Naive B cell (primary cell): Measurements from ENCODE around the gene RPL28. TPM values are rescaled to one million over a fixed set of nuclear protein-coding genes. Genes with fewer than 3 reads are reported as not detected.

Experiments used
- ATAC-seq, 2 donors: fragments of 150-1000 bp; cut with Tn5 transposase; 2 replicates each; pipeline ENCODE4 v1.10.0; 2021; ENCODE audit warnings: low read depth in 2 of 2, mild to moderate bottlenecking in 2 of 2, moderate library complexity in 2 of 2
- DNase-seq: peaks from one replicate; pipeline ENCODE4 v3.0.0; 2022
- H3K27ac Mint-ChIP-seq, 6 donors: one replicate each; pipeline ENCODE4 v1.8.0; 2020 to 2022; ENCODE audit warnings: mild to moderate bottlenecking in 6 of 6, mixed read lengths in 6 of 6, moderate library complexity in 5 of 6, inconsistent platforms in 2 of 6
- H3K27me3 Mint-ChIP-seq, 3 donors: one replicate each; pipeline ENCODE4 v1.8.0; 2021 to 2022; ENCODE audit warnings: mixed read lengths in 3 of 3, mild to moderate bottlenecking in 1 of 3
- H3K36me3 Mint-ChIP-seq, 2 donors: one replicate each; pipeline ENCODE4 v1.8.0; 2020 to 2022; ENCODE audit warnings: mixed read lengths in 2 of 2, inconsistent platforms in 1 of 2, mild to moderate bottlenecking in 1 of 2
- H3K4me1 Mint-ChIP-seq, 3 donors: one replicate each; pipeline ENCODE4 v1.8.0; 2020 to 2022; ENCODE audit warnings: mixed read lengths in 3 of 3, inconsistent platforms in 1 of 3, mild to moderate bottlenecking in 1 of 3, moderate library complexity in 1 of 3
- H3K4me3 Mint-ChIP-seq, 8 donors: one replicate each; pipeline ENCODE4 v1.8.0; 2020 to 2022; ENCODE audit warnings: mild to moderate bottlenecking in 8 of 8, mixed read lengths in 8 of 8, moderate library complexity in 8 of 8, inconsistent platforms in 2 of 8
- H3K9me3 Mint-ChIP-seq, 7 donors: one replicate each; pipeline ENCODE4 v1.8.0; 2020 to 2022; ENCODE audit warnings: mixed read lengths in 7 of 7, mild to moderate bottlenecking in 5 of 7, inconsistent platforms in 2 of 7, moderate library complexity in 1 of 7
- polyA plus RNA-seq, 6 donors: library from polyadenylated mRNA; unstranded; fragments of 300-500 nt; fragmentation: Illumina TruSeq; gene quantifications; one replicate each; pipeline ENCODE4 v1.2.3, GENCODE V29; 2021; ENCODE audit warnings: low read depth in 6 of 6

Gene RPL28
- polyA plus RNA-seq, 6 donors from 2014 or later: 229 to 734 (median 601) TPM

DNA sequence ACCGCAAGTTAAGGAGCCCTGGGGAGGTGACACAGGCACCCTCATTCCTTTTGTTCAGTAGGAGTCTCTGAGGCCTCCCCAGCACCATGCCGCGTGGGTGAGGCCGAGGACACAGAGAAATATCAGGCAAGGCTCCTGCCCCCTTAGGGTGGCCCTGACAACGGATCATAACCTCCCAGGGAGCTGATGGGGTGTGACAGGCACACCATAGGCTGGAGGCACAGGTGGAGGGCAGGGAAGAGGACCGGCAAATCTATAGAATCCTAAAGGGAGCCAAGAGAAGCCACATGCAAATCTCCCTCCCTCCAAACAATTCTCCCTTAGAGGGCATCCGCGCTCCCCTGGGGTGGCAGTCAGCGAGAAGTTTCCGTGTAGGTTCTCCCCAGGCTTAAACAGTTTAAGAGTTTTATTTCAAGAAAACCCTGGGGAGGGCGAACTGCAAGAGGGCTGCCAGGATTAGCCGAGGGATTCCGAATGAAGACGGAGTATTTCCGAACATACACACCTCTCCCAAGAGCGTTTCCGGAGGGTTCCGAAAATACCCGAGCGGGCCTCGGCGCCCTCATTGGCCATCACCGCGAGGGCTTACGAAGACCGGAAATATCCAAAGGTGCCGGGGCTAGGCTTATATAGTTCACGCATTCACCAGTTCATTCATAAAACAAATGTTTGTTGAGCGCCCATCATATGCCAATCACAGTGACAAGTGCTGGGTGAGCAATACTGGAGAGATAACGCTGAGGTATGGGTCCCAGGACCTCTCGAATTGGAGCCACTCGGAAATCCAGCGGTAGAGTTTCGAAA is 610 bp upstream of the RPL28 start:
- Mint-ChIP-seq H3K4me1 (peaks cover 44 to 74% (median 68%) of the 10 kb centered on the region in 3 donors), H3K27me3 (no peaks in the 10 kb centered on the region), H3K27ac (peak overlapping the region; percentile 99 to 100 (median 100)), H3K4me3 (peak overlapping the region; percentile 91 to 100 (median 100)), H3K9me3 (peaks cover 0 to 5% (median 0%) of the 10 kb centered on the region in 7 donors), H3K36me3 (peaks cover 0 to 4% of the 10 kb centered on the region in 2 donors)
- peak; percentile 67 to 68 for ATAC-seq
- DNase-seq: peak; percentile 88

DNA sequence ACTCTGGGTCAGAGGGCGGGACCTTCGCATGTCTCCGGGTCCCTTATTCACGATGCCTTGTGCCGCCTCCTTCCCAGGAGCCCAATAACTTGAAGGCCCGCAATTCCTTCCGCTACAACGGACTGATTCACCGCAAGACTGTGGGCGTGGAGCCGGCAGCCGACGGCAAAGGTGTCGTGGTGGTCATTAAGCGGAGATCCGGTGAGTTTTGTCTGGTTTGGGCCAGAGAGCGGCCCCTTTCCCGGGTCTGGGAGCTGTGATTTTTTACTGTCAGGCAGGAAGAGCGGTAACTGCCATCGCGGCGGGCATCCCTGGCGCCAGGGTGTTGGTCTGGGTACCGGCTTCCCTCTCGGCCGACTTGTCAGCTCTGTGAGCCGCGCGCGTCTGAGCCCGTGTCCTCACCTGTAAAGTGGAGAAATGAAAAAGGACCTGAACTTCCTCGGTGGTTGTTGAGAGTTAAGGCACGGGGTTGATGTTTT is 800 bp downstream of the RPL28 start:
- no peaks in the 10 kb centered on the region for H3K27me3 Mint-ChIP-seq
- ATAC-seq: no peak
- peaks cover 0 to 5% (median 0%) of the 10 kb centered on the region in 7 donors for H3K9me3 Mint-ChIP-seq
- peak; percentile 47 for DNase-seq
- H3K4me3 Mint-ChIP-seq: peak overlapping the region; percentile 91 to 100 (median 100)
- H3K27ac Mint-ChIP-seq: peak overlapping the region; percentile 99 to 100 (median 100)
- H3K4me1 Mint-ChIP-seq: peaks cover 50 to 82% (median 74%) of the 10 kb centered on the region in 3 donors
- H3K36me3 Mint-ChIP-seq: peaks cover 0 to 9% of the 10 kb centered on the region in 2 donors

GRCh38 chr19:55387736-55388497 is 2.2 kb downstream of the RPL28 start:
- H3K27ac Mint-ChIP-seq: peak overlapping the region in 4 of 6 donors; percentile 22 to 99 (median 54)
- H3K4me1 Mint-ChIP-seq: peaks cover 44 to 76% (median 62%) of the 10 kb centered on the region in 3 donors
- no peaks in the 10 kb centered on the region for H3K27me3 Mint-ChIP-seq
- H3K4me3 Mint-ChIP-seq: peak overlapping the region; percentile 47 to 100 (median 100)
- DNase-seq (no peak), ATAC-seq (no peak)
- H3K36me3 Mint-ChIP-seq: peaks cover 0 to 9% of the 10 kb centered on the region in 2 donors
- peaks cover 0 to 5% (median 0%) of the 10 kb centered on the region in 7 donors for H3K9me3 Mint-ChIP-seq

DNA sequence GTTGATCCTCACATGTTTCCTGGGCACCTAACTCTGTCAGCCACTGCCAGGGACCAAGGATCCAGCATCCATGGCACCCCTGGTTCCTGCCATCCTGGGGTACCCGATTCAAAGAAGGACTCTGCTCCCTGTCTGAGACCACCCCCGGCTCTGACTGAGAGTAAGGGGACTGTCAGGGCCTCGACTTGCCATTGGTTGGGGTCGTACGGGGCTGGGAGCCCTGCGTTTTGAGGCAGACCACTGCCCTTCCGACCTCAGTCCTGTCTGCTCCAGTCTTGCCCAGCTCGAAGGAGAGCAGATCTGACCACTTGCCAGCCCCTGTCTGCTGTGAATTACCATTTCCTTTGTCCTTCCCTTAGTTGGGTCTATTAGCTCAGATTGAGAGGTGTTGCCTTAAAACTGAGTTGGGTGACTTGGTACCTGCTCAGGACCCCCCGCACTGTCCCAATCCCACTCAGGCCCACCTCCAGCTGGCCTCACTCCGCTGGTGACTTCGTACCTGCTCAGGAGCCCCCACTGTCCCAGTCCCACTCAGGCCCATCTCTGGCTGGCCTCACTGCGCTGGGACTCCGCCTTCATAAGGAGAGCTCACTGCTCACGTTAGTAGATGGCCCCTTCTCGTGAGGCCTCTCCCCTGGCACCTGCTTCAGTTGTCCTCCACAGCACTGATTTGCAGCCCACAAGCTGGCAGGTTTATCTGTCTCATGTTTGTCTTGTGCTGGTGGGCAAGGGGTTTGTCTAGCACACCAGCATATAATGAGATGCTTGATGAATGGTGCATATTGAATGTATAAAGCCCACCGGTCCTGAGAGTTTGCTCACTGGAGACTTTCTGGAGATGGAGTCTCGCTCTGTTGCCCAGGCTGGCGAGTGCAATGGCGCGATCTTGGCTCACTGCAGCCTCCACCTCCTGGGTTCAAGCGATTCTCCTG is 3.9 kb downstream of the RPL28 start:
- Mint-ChIP-seq H3K36me3 (peaks cover 0 to 9% of the 10 kb centered on the region in 2 donors), H3K27me3 (no peaks in the 10 kb centered on the region)

GRCh38 chr19:55390461-55390880 is 4.7 kb downstream of the RPL28 start:
- Mint-ChIP-seq H3K27me3 (no peaks in the 10 kb centered on the region), H3K4me3 (peak overlapping the region in 2 of 8 donors; percentile 21 to 78), H3K9me3 (peaks cover 0 to 5% (median 0%) of the 10 kb centered on the region in 7 donors), H3K4me1 (peaks cover 43 to 62% (median 49%) of the 10 kb centered on the region in 3 donors), H3K36me3 (peaks cover 0 to 9% of the 10 kb centered on the region in 2 donors), H3K27ac (peak overlapping the region in 3 of 6 donors; percentile 56 to 76 (median 72))
- no peak for ATAC-seq
- no peak for DNase-seq

More for the DNA sequence above, 3.9 kb downstream of the RPL28 start:
- H3K4me1 Mint-ChIP-seq: peaks cover 46 to 68% (median 58%) of the 10 kb centered on the region in 3 donors
- H3K27ac Mint-ChIP-seq: peak overlapping the region in 4 of 6 donors; percentile 72 to 89 (median 74)
- H3K4me3 Mint-ChIP-seq: peak overlapping the region in 6 of 8 donors; percentile 13 to 91 (median 58)
- ATAC-seq (no peak), DNase-seq (no peak)
- peaks cover 0 to 5% (median 0%) of the 10 kb centered on the region in 7 donors for H3K9me3 Mint-ChIP-seq

GRCh38 chr19:55391191-55391670 is 5.5 kb downstream of the RPL28 start:
- H3K27ac Mint-ChIP-seq: peak overlapping the region in 1 of 6 donors; percentile 42
- no peaks in the 10 kb centered on the region for H3K27me3 Mint-ChIP-seq
- no peaks in the 10 kb centered on the region for H3K9me3 Mint-ChIP-seq
- H3K4me1 Mint-ChIP-seq: peaks cover 37 to 55% (median 42%) of the 10 kb centered on the region in 3 donors
- ATAC-seq (no peak), DNase-seq (no peak)
- peaks cover 0 to 5% of the 10 kb centered on the region in 2 donors for H3K36me3 Mint-ChIP-seq
- H3K4me3 Mint-ChIP-seq: no peak overlapping the region

DNA sequence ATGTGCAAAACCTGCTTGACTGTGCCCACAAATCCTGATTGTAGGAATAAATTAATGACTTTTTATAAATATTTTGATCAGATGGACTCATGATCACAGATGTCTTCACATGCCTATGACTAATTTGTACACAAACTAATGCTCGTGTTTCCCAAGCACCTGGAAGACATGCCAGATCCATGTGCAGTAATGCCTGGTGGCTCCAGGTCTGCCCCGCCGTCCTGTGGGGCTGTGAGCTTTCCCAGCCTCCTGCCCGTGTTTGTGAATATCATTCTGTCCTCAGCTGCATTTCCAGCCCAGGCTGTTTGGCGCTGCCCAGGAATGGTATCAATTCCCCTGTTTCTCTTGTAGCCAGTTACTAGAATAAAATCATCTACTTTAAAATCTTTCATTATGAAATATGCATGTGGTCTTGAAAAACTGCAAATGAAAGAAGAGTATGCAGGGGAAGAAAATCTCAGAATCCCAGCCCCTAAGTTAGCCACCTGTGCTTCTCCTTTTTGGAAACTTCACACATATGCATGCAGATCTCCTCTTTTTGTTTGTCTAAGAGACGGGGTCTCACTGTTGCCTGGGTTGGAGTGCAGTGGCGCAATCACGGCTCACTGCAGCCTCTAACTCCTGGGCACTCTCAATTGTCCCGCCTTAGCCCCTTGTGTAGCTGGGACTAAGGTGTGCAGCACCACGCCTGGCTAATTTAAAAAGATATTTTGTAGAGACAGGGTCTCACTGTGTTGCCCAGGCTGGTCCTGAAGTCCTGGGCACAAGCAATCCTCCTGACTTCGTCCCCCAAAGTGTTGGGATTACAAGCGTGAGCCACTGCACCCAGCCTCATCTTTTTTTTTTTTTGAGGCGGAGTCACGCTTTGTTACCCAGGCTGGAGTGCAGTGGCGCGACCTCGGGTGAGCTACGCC is 6.2 kb downstream of the RPL28 start:
- H3K36me3 Mint-ChIP-seq: peaks cover 0 to 5% of the 10 kb centered on the region in 2 donors
- DNase-seq (no peak), ATAC-seq (no peak)
- H3K27me3 Mint-ChIP-seq: no peaks in the 10 kb centered on the region
- H3K9me3 Mint-ChIP-seq: no peaks in the 10 kb centered on the region
- H3K27ac Mint-ChIP-seq: peak overlapping the region in 3 of 6 donors; percentile 70 to 84 (median 76)
- H3K4me1 Mint-ChIP-seq: peaks cover 30 to 48% (median 35%) of the 10 kb centered on the region in 3 donors
- H3K4me3 Mint-ChIP-seq: peak overlapping the region in 1 of 8 donors; percentile 47

- Mint-ChIP-seq H3K27me3 (no peaks in the 10 kb centered on the region), H3K27ac (peak overlapping the region in 3 of 6 donors; percentile 30 to 86 (median 60))
These were observed 7.4 kb downstream of the RPL28 start for GRCh38 chr19:55392820-55393761.

GRCh38 chr19:55398200-55398925 is 12.6 kb downstream of the RPL28 start:
- no peaks in the 10 kb centered on the region for H3K27me3 Mint-ChIP-seq
- H3K9me3 Mint-ChIP-seq: no peaks in the 10 kb centered on the region
- H3K4me1 Mint-ChIP-seq: peaks cover 0 to 6% (median 2%) of the 10 kb centered on the region in 3 donors
- H3K36me3 Mint-ChIP-seq: peaks cover 4 to 5% of the 10 kb centered on the region in 2 donors
- H3K4me3 Mint-ChIP-seq: peak overlapping the region in 1 of 8 donors; percentile 30
- ATAC-seq (no peak), DNase-seq (no peak)
- H3K27ac Mint-ChIP-seq: peak overlapping the region in 2 of 6 donors; percentile 49 to 52

More at GRCh38 chr19:55392820-55393761, 7.4 kb downstream of the RPL28 start:
- peaks cover 0 to 5% of the 10 kb centered on the region in 2 donors for H3K36me3 Mint-ChIP-seq
- H3K4me3 Mint-ChIP-seq: peak overlapping the region in 2 of 8 donors; percentile 17 to 41
- H3K9me3 Mint-ChIP-seq: no peaks in the 10 kb centered on the region
- DNase-seq: no peak
- ATAC-seq: no peak
- H3K4me1 Mint-ChIP-seq: peaks cover 27 to 37% (median 30%) of the 10 kb centered on the region in 3 donors
